ENCODE results near the gene SMC5.

DNA sequence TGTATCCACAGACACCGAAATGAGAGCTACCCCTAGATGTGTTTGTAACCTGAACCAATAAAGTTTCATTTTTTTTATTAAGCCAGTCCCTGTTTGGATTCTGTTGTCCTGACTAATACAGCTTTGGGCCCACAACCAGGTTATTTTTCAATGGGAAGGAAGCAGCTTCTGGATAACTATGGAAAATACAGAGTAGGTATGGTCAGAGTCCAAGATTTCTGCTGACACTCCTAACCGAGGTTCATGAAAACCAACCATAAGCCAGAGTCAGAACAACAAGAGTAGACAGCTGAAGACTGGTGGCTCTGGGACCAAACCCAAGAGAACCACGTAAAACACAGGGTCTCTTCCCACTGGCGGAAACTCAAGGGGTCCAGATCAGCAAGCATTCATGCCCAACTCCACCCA, 144.8 kb downstream of the SMC5 start:
- TF ChIP-seq, protein P1, sequence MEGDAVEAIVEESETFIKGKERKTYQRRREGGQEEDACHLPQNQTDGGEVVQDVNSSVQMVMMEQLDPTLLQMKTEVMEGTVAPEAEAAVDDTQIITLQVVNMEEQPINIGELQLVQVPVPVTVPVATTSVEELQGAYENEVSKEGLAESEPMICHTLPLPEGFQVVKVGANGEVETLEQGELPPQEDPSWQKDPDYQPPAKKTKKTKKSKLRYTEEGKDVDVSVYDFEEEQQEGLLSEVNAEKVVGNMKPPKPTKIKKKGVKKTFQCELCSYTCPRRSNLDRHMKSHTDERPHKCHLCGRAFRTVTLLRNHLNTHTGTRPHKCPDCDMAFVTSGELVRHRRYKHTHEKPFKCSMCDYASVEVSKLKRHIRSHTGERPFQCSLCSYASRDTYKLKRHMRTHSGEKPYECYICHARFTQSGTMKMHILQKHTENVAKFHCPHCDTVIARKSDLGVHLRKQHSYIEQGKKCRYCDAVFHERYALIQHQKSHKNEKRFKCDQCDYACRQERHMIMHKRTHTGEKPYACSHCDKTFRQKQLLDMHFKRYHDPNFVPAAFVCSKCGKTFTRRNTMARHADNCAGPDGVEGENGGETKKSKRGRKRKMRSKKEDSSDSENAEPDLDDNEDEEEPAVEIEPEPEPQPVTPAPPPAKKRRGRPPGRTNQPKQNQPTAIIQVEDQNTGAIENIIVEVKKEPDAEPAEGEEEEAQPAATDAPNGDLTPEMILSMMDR (IDR thresholded peaks at IDR 0.05): no peak
- no peak for TF ChIP-seq EZH2 (IDR thresholded peaks at IDR 0.05; ENCODE audit: borderline replicate concordance, insufficient read depth, low read depth, low read length, poor library complexity, severe bottlenecking)
